OCI-M1 (cell line): Measurements from ENCODE around the gene ZFAND2A.
"Not testable (repeated sequence)": the region's sequence is repeated elsewhere in the genome, so short reads cannot be mapped to it uniquely, and the experiment has no call there.

Experiments used
- DNase-seq: peaks from one replicate; lab custom pipeline; 2025; lab: John Stamatoyannopoulos, UW

ZFAND2A gene

DNA sequence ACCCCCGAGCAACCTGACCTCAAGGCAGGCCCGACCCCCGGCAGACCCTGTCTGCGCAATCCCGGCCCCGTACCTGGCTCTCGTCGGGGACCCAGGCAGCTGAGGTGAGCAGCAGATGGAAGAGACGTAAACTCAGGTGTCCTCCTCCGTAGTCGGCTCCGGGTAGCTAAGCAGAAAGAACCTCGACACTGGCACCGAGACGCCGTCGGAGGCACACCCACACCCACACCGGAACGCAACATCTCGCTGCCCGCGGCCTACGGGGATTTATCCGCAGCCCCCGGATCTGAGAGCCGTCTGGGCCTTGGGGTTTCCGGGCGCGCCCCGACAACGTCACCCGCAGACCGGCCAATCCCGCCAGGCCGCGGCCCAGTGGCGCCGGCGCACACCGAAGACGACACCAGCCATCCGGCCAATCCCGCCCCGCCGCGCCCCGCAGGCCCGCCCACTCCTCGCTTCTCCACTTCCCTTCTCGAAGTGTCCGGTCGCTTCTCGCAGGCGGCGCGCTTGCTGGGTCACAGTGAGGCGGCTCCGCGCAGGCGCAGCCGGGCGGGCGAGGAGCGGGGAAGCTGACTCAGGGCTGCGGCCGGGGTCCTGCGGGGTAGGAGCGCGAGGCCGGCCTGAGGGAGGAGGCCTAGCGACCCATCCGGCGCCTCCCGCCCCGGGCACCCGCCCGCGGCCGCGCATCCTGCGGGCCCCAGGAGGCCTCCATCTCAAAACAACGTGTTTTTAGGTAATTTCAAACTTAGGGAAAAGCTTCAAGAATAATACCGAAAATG, at the start of gene ZFAND2A:
ZFAND2A (minus strand) TSS at position 306 of the 779 bp plus-strand sequence. CDS start 1,984 bp downstream, outside the sequence.
- DNase-seq: peak; percentile 96

GRCh38 chr7:1209097-1209496, 49.1 kb upstream of the ZFAND2A start:
- DNase-seq: no peak

GRCh38 chr7:1205742-1206141, 45.7 kb upstream of the ZFAND2A start:
- DNase-seq: not testable (repeated sequence)

- no peak for DNase-seq
These were observed 44.6 kb upstream of the ZFAND2A start for GRCh38 chr7:1204460-1205140.

GRCh38 chr7:1202914-1203313, 42.9 kb upstream of the ZFAND2A start:
- DNase-seq: not testable (repeated sequence)

DNA sequence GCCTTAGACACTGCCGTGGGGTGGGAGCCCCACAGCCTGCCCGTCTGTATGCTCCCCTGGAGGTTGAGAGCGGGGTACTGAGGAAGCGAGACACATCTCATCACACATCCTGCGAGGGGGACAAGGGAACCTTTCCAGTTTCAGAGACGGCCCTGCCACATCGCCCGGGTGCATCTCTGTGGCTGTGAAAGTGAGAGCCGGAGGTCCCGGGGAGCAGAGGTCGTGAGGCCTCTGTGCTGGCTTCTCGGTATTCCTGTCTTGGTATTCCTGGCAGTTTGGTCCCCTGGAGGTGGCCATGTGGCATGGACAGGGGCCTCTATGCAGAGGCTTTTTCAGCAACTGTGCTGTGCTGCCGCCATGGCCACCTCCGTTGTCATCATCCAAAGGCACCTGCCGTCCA, 41.9 kb upstream of the ZFAND2A start:
- no peak for DNase-seq

DNA sequence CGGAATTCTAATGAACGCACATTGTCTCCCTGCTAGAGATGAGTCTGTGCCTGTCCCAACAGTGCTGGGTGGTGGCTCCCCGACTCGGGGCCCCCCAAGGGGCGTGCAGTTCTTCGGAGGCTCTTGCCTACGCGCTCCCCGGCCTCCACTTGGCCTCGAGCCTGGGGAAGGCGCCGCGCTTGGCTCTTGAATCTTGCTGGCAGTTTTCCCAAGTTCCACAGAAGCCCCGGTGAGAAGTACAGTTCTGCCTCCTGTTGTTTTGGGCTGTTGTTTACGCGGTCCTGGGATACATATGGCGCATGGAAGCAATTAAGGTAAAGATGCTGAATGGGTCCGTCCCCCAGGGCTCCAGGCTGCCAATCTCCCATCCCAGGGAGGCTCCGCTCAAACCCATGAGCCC, 40.0 kb upstream of the ZFAND2A start:
- DNase-seq: no peak

DNA sequence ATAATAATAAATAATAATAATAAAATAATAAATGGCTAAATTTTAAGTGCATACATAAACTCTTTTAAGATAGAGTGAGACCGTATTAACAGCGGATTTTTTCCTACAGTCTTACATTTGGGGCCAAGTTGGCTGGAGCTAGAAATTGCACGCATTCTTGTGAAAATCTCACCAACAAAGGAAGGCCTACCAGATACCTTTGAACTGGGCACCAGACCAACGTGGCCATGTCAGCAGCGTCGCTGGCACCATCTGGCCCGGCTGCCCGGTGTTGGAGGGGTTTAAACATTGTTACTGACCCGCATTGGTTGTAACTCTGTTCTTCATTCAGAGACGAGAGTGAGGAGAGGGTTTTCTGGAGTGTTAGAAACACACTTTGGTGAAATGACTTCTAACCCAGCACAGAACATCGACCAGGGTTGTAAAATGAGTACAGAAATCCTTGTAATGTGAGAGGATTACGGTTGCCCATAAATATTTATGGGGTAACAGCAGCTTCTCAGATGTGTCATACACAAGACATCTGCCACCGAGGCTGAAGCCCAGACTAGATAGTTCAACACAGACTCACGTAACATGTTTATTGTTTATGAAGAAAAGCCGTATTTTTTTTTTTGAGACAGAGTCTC, 38.1 kb upstream of the ZFAND2A start:
- DNase-seq: no peak

- DNase-seq: no peak
These were observed 37.0 kb upstream of the ZFAND2A start for GRCh38 chr7:1196950-1197349.

DNA sequence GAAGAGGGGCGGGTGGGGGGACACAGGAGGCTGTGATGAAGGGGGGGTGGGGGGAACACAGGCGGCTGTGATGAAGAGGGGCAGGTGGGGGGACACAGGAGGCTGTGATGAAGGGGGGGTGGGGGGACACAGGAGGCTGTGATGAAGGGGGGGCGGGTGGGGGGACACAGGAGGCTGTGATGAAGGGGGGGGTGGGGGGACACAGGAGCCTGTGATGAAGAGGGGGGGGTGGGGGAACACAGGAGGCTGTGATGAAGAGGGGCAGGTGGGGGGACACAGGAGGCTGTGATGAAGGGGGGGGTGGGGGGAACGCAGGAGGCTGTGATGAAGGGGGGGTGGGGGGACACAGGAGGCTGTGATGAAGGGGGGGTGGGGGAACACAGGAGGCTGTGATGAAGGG, 36.4 kb upstream of the ZFAND2A start:
- not testable (repeated sequence) for DNase-seq

DNA sequence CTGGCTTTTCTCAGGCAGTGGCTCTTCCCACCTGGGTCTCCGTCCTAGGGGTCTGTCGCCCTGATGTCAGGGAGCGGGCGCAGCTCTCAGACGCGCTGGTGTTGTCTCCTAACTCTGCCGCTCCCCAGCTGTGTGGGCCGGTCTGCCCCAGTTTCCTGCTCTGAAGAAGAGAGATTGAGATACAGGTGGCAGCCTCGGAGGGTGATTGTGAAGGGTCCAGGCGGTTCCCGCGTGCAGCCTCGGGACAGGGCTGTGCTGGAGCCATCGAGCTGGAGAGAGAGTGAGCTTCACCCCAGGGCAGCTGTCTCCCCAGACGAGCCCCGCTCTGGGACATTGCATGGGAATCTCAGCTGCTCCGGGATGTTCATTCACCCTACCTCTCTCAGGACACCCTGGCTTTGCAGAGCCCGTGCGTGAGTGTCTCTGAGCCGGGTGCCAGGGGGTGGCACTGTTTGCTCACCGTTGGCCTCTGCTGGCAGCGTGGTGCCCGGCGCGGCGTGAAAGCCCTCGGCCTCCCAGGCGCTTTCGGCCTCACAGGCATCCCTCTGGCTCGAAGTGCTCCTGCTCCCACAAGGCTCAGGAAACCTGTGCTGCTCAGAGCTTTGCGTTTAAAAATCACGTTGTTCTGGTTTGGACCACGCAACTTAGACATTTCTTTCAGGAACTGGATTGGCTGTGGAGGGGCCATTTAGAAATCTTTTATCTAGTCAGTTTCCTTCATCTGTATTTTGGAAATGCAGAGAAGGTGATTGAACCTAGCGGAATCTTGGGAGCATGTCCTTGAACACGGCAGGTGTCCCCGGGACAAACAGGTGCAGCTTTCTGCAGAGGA, 33.8 kb upstream of the ZFAND2A start:
- peak; percentile 5 for DNase-seq

- peak; percentile 59 for DNase-seq
These were observed 32.2 kb upstream of the ZFAND2A start for GRCh38 chr7:1192171-1192676.

- DNase-seq: no peak
These were observed 30.2 kb upstream of the ZFAND2A start for GRCh38 chr7:1189986-1190772.

GRCh38 chr7:1188720-1189294, 28.8 kb upstream of the ZFAND2A start:
- DNase-seq: no peak

DNA sequence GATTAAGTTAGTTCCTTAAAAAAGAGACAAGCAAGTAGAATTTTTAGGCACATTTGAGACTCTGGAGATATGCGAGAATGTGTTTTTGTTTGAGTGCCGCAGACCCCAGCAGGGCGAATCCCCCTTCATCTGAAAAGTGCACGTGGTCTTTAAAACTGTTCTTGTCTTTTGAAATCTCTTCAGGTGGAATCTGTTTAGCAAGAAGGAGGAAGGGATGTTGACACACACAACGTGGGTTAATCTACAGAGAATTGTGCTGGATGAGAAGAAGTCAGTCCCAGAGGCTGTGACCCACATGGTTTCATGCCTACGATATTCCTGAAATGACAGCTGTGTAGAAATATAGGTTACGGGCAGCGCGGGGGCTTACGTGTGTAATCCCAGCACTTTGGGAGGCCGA, 27.1 kb upstream of the ZFAND2A start:
- no peak for DNase-seq

DNA sequence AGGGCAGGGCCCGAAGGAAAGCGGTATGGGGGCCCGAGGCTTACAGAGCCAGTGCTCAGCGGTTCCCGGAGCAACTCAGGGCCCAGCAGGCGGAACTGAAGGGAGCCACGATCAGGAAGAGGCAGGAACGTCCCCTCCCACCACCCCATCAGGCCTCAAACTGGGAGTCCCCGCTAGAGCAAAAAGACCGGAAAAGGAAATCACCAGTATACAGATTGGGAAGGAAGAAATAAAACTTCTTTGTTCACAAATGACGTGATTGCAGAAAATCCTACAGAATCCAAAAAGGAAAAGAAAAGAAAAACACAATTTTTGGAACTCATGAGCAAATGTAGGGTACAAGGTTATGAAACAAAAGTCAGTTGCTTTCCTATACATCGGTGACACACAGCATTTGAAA, 21.6 kb upstream of the ZFAND2A start:
- DNase-seq: no peak

DNA sequence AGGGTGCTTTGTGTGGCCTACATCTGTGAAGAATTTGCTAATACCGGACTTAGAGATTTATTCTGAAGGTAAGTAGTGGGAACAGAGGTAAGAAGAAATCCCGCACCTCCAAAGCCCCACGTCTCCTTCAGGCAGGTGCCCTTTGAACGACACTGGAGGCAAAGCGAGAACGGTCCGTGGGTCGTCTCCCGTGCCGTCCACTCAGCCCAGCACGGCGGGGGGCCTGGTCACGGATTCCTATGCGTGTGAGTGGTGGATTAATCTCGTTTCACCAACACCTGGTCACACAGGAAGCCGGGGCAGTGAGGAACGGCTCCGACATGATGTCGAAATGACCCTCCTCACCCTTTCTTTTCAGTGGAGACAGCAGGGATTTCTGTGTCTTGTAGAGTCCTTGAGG, 21.0 kb upstream of the ZFAND2A start:
- no peak for DNase-seq

DNA sequence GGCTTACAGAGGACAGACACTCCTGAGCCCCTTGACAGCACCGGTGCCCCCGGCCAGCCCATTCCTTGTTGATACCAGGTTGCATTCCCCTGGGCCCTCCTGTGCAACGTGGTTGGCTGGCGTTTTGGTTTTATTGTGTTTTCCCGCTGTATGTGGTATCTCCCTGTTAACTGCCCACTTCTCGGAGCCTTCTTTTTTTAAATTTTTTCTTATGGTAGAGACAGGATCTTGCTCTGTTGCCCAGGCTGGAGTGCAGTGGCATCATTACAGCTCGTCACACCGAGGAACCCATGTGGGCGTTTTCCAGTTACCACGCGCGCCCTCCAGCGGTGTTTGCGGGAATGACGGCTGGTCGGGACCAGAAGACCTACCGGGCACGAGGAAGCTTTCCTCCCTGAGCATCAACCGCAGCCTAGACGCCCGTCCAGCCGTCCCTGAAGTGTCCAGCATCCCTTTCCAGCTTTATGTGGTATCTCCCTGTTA, 16.9 kb upstream of the ZFAND2A start:
- DNase-seq: peak; percentile 80

DNA sequence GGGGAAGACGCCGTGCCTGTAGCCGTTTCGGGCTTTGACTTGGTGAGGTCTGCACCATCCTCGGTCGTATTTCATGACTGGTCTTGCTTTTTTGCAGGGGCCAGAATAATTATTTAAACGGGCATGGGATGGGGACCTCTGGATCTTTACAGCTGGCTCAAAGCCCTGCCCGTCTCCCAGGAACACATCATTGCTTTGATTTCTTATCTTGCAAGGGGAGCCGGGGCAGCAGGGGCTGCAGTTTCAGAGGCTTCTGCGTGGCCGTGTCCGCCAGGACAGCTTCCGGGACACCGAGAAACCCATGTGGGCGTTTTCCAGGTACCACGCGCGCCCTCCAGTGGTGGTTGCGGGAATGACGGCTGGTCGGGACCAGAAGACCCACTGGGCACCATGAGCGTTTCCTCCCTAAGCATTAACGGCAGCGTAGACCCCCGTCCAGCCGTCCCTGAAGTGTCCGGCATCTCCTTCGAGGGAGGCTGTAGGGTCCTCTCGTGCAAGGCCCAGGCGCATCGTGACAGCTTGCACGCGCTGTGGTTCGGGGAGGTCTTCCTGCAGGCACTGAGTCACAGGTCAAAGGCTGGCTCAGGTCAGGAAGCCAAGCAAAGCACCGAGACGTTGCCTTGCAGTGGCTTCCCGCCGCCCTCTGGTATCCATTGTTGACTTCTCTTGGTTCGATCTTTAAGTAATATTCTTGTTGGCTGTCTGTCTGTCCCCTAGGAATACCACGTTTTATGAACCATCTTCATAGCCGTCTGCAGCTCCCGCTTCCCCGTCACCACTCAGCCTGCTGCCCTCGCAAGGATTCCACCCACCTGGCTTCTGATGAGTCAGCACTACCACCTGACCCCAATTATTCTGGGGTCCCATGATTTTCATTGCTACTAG, 16.2 kb upstream of the ZFAND2A start:
- peak; percentile 87 for DNase-seq

GRCh38 chr7:1175597-1175966, 15.6 kb upstream of the ZFAND2A start:
- no peak for DNase-seq
